HG03520 (cell line): Measurements from ENCODE around the gene NSMCE1.
"Not testable (repeated sequence)": the region's sequence is repeated elsewhere in the genome, so short reads cannot be mapped to it uniquely, and the experiment has no call there.

ENCODE experiments used
- ATAC-seq: cut with Tn5 transposase; IDR thresholded peaks from one replicate; pipeline ENCODE4 v1.9.1; 2021; ENCODE audit warnings: mild to moderate bottlenecking, moderate library complexity; ENCODE audit not compliant: unreplicated experiment

The NSMCE1 gene

GRCh38 chr16:27303256-27304100 is 34.9 kb upstream of the NSMCE1 start:
- no peak for ATAC-seq

GRCh38 chr16:27302126-27302525 is 33.6 kb upstream of the NSMCE1 start:
- no peak for ATAC-seq

- ATAC-seq, result peak; percentile 56
These were observed 32.8 kb upstream of the NSMCE1 start for GRCh38 chr16:27301236-27301861.

- no peak for ATAC-seq
These were observed 29.6 kb upstream of the NSMCE1 start for GRCh38 chr16:27298132-27298531.

- no peak for ATAC-seq
These were observed 24.8 kb upstream of the NSMCE1 start for GRCh38 chr16:27293343-27293742.

- no peak for ATAC-seq
These were observed 23.2 kb upstream of the NSMCE1 start for GRCh38 chr16:27291722-27292240.

GRCh38 chr16:27291106-27291505 is 22.5 kb upstream of the NSMCE1 start:
- no peak for ATAC-seq

GRCh38 chr16:27290562-27290961 is 22.0 kb upstream of the NSMCE1 start:
- no peak for ATAC-seq

- no peak for ATAC-seq
These were observed 21.1 kb upstream of the NSMCE1 start for GRCh38 chr16:27289669-27290068.

- ATAC-seq, result not testable (repeated sequence)
These were observed 19.7 kb upstream of the NSMCE1 start for GRCh38 chr16:27288313-27288712.

GRCh38 chr16:27287887-27288286 is 19.3 kb upstream of the NSMCE1 start:
- ATAC-seq, result no peak

- ATAC-seq, result no peak
These were observed 18.7 kb upstream of the NSMCE1 start for GRCh38 chr16:27287051-27287811.

- no peak for ATAC-seq
These were observed 17.9 kb upstream of the NSMCE1 start for GRCh38 chr16:27286451-27286850.

GRCh38 chr16:27285676-27286196 is 17.2 kb upstream of the NSMCE1 start:
- no peak for ATAC-seq

GRCh38 chr16:27284865-27285675 is 16.5 kb upstream of the NSMCE1 start:
- ATAC-seq, result no peak

GRCh38 chr16:27281243-27281642 is 12.7 kb upstream of the NSMCE1 start:
- no peak for ATAC-seq

- ATAC-seq, result no peak
These were observed 6.8 kb upstream of the NSMCE1 start for GRCh38 chr16:27275394-27275793.

- not testable (repeated sequence) for ATAC-seq
These were observed 5.9 kb upstream of the NSMCE1 start for GRCh38 chr16:27274424-27274874.

- no peak for ATAC-seq
These were observed 5.3 kb upstream of the NSMCE1 start for GRCh38 chr16:27273670-27274423.

- no peak for ATAC-seq
These were observed 4.7 kb upstream of the NSMCE1 start for GRCh38 chr16:27273330-27273669.
